ENCODE data around the gene BMI1. TPM values are rescaled to one million over a fixed set of nuclear protein-coding genes. Genes with fewer than 3 reads are reported as not detected.

The BMI1 gene
- total and polyA plus RNA-seq, 12 donors: 15.0 to 44.1 (median 32.0) TPM

DNA sequence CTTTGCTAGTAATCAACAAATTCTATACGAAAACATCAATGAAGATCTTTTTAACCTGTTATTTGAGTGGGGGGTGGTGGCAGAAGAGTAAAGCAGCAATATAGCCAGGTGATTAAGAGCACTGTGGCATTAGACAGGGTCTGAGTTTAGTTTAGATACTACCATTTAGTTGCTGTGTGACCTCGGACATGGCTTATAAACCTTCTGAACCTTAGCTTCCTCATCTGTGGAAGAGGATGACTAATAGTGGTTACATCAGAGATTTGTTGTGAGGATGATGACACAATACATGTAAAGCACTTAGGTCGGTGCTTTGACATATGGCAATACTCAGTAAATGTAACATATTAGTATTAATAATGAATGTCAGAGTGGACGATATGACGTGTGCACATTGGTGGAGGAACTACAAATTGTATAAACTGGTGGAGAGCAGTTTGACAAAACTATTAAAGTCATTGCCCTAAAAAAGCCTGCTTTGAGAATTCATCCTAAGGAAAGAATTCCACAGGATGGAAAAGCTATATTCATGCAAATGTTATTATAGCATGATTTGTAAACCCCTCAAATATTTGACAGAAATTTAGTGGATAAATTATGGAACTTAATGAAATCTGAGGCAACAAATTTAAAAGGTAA, 48.7 kb downstream of the BMI1 start:
- WGBS, 2 donors: 90 to 91% methylated on average over 5 of the region's 5 CpGs
- H3K27me3 ChIP-seq: peaks cover 0 to 11% (median 0%) of the 10 kb centered on the region in 7 donors
- no peak overlapping the region for H3K4me3 ChIP-seq
- peaks cover 0 to 13% (median 0%) of the 10 kb centered on the region in 9 donors for H3K4me1 ChIP-seq
- no peaks in the 10 kb centered on the region for H3K9me3 ChIP-seq
- TF ChIP-seq, protein P1, sequence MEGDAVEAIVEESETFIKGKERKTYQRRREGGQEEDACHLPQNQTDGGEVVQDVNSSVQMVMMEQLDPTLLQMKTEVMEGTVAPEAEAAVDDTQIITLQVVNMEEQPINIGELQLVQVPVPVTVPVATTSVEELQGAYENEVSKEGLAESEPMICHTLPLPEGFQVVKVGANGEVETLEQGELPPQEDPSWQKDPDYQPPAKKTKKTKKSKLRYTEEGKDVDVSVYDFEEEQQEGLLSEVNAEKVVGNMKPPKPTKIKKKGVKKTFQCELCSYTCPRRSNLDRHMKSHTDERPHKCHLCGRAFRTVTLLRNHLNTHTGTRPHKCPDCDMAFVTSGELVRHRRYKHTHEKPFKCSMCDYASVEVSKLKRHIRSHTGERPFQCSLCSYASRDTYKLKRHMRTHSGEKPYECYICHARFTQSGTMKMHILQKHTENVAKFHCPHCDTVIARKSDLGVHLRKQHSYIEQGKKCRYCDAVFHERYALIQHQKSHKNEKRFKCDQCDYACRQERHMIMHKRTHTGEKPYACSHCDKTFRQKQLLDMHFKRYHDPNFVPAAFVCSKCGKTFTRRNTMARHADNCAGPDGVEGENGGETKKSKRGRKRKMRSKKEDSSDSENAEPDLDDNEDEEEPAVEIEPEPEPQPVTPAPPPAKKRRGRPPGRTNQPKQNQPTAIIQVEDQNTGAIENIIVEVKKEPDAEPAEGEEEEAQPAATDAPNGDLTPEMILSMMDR (IDR thresholded peaks at IDR 0.05): no peak
- DNase-seq: no peak
- no peak overlapping the region for H3K27ac ChIP-seq
- no peaks in the 10 kb centered on the region for H3K36me3 ChIP-seq
- no peak for ATAC-seq
- intact Hi-C loops (cut with DNase I): no loop called here

DNA sequence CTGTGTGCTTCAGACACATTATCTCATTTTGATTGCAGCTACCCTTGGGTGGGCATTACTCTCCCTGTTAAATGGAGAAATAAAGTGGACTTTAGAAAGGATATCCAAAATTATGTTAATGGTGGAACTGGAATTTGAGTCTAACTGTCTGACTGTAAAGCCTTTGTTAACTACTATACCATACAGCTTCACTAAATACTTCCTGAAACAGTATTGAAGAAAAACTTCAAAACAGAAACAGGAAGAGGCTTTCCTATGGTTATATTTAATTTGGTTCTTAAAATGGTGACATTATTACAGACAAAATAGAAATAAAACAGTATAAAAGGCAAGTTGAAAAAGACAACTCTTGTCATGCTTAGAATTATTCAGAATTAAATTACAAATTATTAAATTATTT, 49.4 kb downstream of the BMI1 start:
- Histone ChIP-seq H3K4me1 (peaks cover 0 to 13% (median 0%) of the 10 kb centered on the region in 9 donors), H3K4me3 (no peak overlapping the region), H3K36me3 (no peaks in the 10 kb centered on the region), H3K9me3 (no peaks in the 10 kb centered on the region), H3K27me3 (peaks cover 0 to 11% (median 0%) of the 10 kb centered on the region in 7 donors), H3K27ac (peak overlapping the region in 1 of 10 donors; percentile 49)
- intact Hi-C loops (cut with DNase I): no loop called here
- DNase-seq: no peak
- TF ChIP-seq, protein P1 (IDR thresholded peaks at IDR 0.05): no peak
- ATAC-seq: no peak

DNA sequence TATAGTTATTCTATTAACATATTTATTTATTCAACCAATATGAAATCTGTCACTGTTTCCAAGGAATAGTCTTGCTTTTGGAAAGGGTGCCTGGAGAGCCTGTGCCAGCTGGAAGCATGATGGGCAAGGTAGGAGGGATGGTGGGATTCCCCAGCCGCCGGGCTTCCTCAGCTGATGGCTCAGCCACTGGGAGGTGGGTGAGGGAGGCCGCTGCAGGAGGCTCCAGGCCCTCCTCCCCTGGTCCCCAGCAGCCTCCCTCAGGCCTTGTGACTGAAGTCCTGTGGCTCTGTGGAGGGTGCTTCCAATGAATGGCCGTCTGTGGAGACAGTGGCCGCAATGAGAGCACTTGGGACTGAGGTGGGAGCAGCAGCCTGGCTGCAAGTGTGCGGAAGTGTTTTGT, 51.4 kb downstream of the BMI1 start:
- H3K27ac ChIP-seq: no peak overlapping the region
- no peak overlapping the region for H3K4me3 ChIP-seq
- DNase-seq (no peak), ATAC-seq (no peak)
- intact Hi-C loops (cut with DNase I): no loop called here
- TF ChIP-seq, protein P1 (IDR thresholded peaks at IDR 0.05): no peak
- WGBS, 2 donors: 91 to 93% methylated on average over 6 of the region's 6 CpGs
- H3K4me1 ChIP-seq: peaks cover 0 to 13% (median 0%) of the 10 kb centered on the region in 9 donors
- H3K27me3 ChIP-seq: peaks cover 0 to 22% (median 0%) of the 10 kb centered on the region in 7 donors
- H3K9me3 ChIP-seq: no peaks in the 10 kb centered on the region
- H3K36me3 ChIP-seq: no peaks in the 10 kb centered on the region

DNA sequence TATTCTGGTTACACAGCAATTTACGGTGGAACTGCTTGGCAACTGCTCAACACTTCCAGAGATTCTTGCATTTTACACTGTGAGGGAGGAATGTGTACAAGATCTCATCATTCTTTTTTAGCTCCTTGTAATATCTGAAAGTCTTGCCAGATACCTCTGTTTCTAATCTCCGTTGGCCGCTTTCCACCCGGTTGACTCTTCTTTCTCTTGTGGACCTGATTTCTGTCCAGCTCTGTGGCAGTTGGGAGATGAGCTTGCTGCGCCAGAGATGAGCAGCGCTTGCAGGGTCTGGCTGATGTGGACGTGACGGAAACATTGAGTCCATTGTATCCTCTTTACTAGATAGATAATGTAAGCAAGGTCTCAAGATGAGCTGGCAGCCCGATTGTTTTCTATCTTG, 52.0 kb downstream of the BMI1 start:
- H3K36me3 ChIP-seq: no peaks in the 10 kb centered on the region
- intact Hi-C loops (cut with DNase I): no loop called here
- 71% methylated on average over 9 of the region's 9 CpGs for WGBS, 2 donors
- no peak overlapping the region for H3K4me3 ChIP-seq
- no peaks in the 10 kb centered on the region for H3K9me3 ChIP-seq
- peaks cover 0 to 22% (median 0%) of the 10 kb centered on the region in 7 donors for H3K27me3 ChIP-seq
- DNase-seq: peak in 1 of 2 donors; percentile 4
- no peak overlapping the region for H3K27ac ChIP-seq
- H3K4me1 ChIP-seq: peaks cover 0 to 13% (median 0%) of the 10 kb centered on the region in 9 donors
- ATAC-seq: no peak
- TF ChIP-seq, protein P1 (IDR thresholded peaks at IDR 0.05): no peak

Measured in heart right ventricle (tissue), 16 donors.